OCI-LY7 (cell line): ENCODE results near the gene PIP5K1A. TPM values are rescaled to one million over a fixed set of nuclear protein-coding genes. Genes with fewer than 3 reads are reported as not detected.

ENCODE experiments used
- BruUV-seq: library from RNA; stranded (reverse); fragments of 400-500 nt; replicated peaks from 2 replicates; lab custom pipeline; 2021; lab: Mats Ljungman, UMichigan
- CTCF ChIA-PET: fragments of 300-600 bp; sonication (Branson Sonifier 250); formaldehyde crosslinking; loops from one replicate; lab custom pipeline; 2022; ENCODE audit warnings: antibody characterized with exemption; ENCODE audit not compliant: unreplicated experiment; lab: Charles Lee
- POLR2A ChIA-PET: fragments of 300-600 bp; sonication (Branson Sonifier 250); formaldehyde crosslinking; loops from one replicate; lab custom pipeline; 2022; ENCODE audit warnings: antibody characterized with exemption; lab: Charles Lee
- DNase-seq: peaks from one replicate; pipeline ENCODE4 v3.0.0-alpha.2; 2015; ENCODE audit warnings: low spot score
- H2AFZ ChIP-seq: fragments of 200-600 bp; sonication (generic), shearing (Covaris generic); 2 replicates; pipeline ENCODE4 v1.6.1; 2014; ENCODE audit warnings: mild to moderate bottlenecking, antibody characterized with exemption, low read length, moderate library complexity
- H3K27ac ChIP-seq: fragments of 200-600 bp; sonication (generic); 2 replicates; pipeline ENCODE4 v1.5.1; 2014; ENCODE audit warnings: mixed run types, low read depth, mild to moderate bottlenecking, moderate library complexity, low read length, inconsistent platforms; ENCODE audit not compliant: poor library complexity, severe bottlenecking
- H3K36me3 ChIP-seq: fragments of 200-600 bp; sonication (generic); 2 replicates; pipeline ENCODE4 v1.6.1; 2014; ENCODE audit warnings: mild to moderate bottlenecking, antibody characterized with exemption, low read length, moderate library complexity, mixed read lengths; ENCODE audit not compliant: insufficient read depth
- H3K4me1 ChIP-seq: fragments of 200-600 bp; sonication (generic); 2 replicates; pipeline ENCODE4 v1.5.1; 2014; ENCODE audit warnings: mild to moderate bottlenecking, low read length; ENCODE audit not compliant: insufficient read depth, poor library complexity, severe bottlenecking
- H3K4me2 ChIP-seq: fragments of 200-600 bp; sonication (generic); 2 replicates; pipeline ENCODE4 v1.6.1; 2014; ENCODE audit warnings: mild to moderate bottlenecking, low read length
- H3K4me3 ChIP-seq: fragments of 200-600 bp; sonication (generic); 2 replicates; pipeline ENCODE4 v1.5.1; 2014; ENCODE audit warnings: mild to moderate bottlenecking, low read depth, low read length; ENCODE audit not compliant: poor library complexity, severe bottlenecking
- H3K79me2 ChIP-seq: fragments of 200-600 bp; sonication (generic); 2 replicates; pipeline ENCODE4 v1.6.1; 2016; ENCODE audit warnings: low read depth, mild to moderate bottlenecking, low read length, moderate library complexity, mixed read lengths; ENCODE audit not compliant: insufficient read depth
- H3K9me2 ChIP-seq: fragments of 200-600 bp; sonication (generic); 2 replicates; pipeline ENCODE4 v1.6.1; 2016; ENCODE audit warnings: mild to moderate bottlenecking, low read length, mixed read lengths; ENCODE audit not compliant: insufficient read depth
- H3K9me3 ChIP-seq: fragments of 200-600 bp; sonication (generic); 2 replicates; pipeline ENCODE4 v1.6.1; 2014; ENCODE audit warnings: mild to moderate bottlenecking, mixed run types, low read length, mixed read lengths
- H4K20me1 ChIP-seq: fragments of 200-600 bp; sonication (generic); 2 replicates; pipeline ENCODE4 v1.6.1; 2014; ENCODE audit warnings: mild to moderate bottlenecking, antibody characterized with exemption, low read length, moderate library complexity, mixed read lengths; ENCODE audit not compliant: insufficient read depth
- CTCF ChIP-seq: fragments of 200-600 bp; sonication (generic); conservative IDR thresholded peaks from 2 replicates; pipeline ENCODE4 v1.5.1; 2014; ENCODE audit warnings: mild to moderate bottlenecking, antibody characterized with exemption, low read length, moderate library complexity, mixed read lengths
- EZH2phosphoT487 ChIP-seq: fragments of 200-600 bp; sonication (generic); IDR thresholded peaks from 2 replicates; pipeline ENCODE4 v1.6.1; 2018; ENCODE audit warnings: low read depth, borderline replicate concordance, mild to moderate bottlenecking, mixed run types, antibody characterized with exemption, low read length, moderate library complexity, mixed read lengths
- intact Hi-C: fragments of 100-400 bp; cut with micrococcal nuclease; formaldehyde crosslinking; loops from one replicate; pipeline ENCODE4 v1.10.0; 2022; ENCODE audit not compliant: unreplicated experiment
- total RNA-seq, 2 experiments: library from RNA; depleted of rRNA in 1 of 2; stranded (reverse); fragments of >200 nt in 1 of 2; shearing (Covaris generic) in 1 of 2; gene quantifications; 2 replicates each; pipeline ENCODE4 v1.2.3, GENCODE V29; 2014 to 2022

Gene PIP5K1A
- total RNA-seq, 2 experiments from 2014 or later, result 50.5 to 85.3 TPM

GRCh38 chr1:151159373-151159772 lies 39.0 kb upstream of the PIP5K1A start:
- H2AFZ ChIP-seq, result no peak overlapping the region
- peaks cover 16% of the 10 kb centered on the region; the same call in 1 of the 2 replicates for H3K36me3 ChIP-seq
- H3K4me3 ChIP-seq, result no peak overlapping the region
- POLR2A ChIA-PET, result interaction anchor here (0.9 kb wide), 1 partner anchor 18 kb away, joined by 3 read pairs; no protein-coding TSS in a partner anchor
- no peaks in the 10 kb centered on the region for H4K20me1 ChIP-seq
- no peak for DNase-seq
- no peaks in the 10 kb centered on the region for H3K9me3 ChIP-seq
- intact Hi-C loops, result no loop called here
- no peak overlapping the region for H3K27ac ChIP-seq
- peak overlapping the region; percentile 40 for H3K4me2 ChIP-seq
- peaks cover 41% of the 10 kb centered on the region for H3K4me1 ChIP-seq
- H3K79me2 ChIP-seq, result peaks cover 9% of the 10 kb centered on the region; the same call in 1 of the 2 replicates
- TF ChIP-seq EZH2phosphoT487, result no peak
- no peak for TF ChIP-seq CTCF
- CTCF ChIA-PET, result no interaction called here
- BruUV-seq, result no TSS peak
- H3K9me2 ChIP-seq, result no peaks in the 10 kb centered on the region

GRCh38 chr1:151164732-151165280 lies 33.5 kb upstream of the PIP5K1A start:
- 0 out of 2 replicates have a peak overlapping the region, but pooled peaks have one; percentile 87 for H2AFZ ChIP-seq
- H4K20me1 ChIP-seq, result no peaks in the 10 kb centered on the region
- peaks cover 13% of the 10 kb centered on the region; the same call in 1 of the 2 replicates for H3K79me2 ChIP-seq
- H3K27ac ChIP-seq, result no peak overlapping the region
- TF ChIP-seq EZH2phosphoT487 (no peak), CTCF (no peak)
- H3K4me3 ChIP-seq, result peak overlapping the region; percentile 90
- no peaks in the 10 kb centered on the region for H3K9me3 ChIP-seq
- ChIA-PET POLR2A (no interaction called here), CTCF (no interaction called here)
- H3K9me2 ChIP-seq, result no peaks in the 10 kb centered on the region
- peak overlapping the region; percentile 74 for H3K4me2 ChIP-seq
- H3K4me1 ChIP-seq, result peaks cover 24% of the 10 kb centered on the region
- H3K36me3 ChIP-seq, result peaks cover 24% of the 10 kb centered on the region
- intact Hi-C loops, result no loop called here
- no peak for DNase-seq
- BruUV-seq, result TSS peak; percentile 49

- no TSS peak for BruUV-seq
- POLR2A ChIA-PET, result no interaction called here
- H3K4me1 ChIP-seq, result peaks cover 24% of the 10 kb centered on the region
These were observed 33.0 kb upstream of the PIP5K1A start for GRCh38 chr1:151165281-151165737.

More at GRCh38 chr1:151165281-151165737, 33.0 kb upstream of the PIP5K1A start:
- H4K20me1 ChIP-seq, result no peaks in the 10 kb centered on the region
- intact Hi-C loops, result no loop called here
- TF ChIP-seq EZH2phosphoT487 (no peak), CTCF (no peak)
- no peak overlapping the region for H3K27ac ChIP-seq
- CTCF ChIA-PET, result no interaction called here
- peaks cover 13% of the 10 kb centered on the region; the same call in 1 of the 2 replicates for H3K79me2 ChIP-seq
- peaks cover 29% of the 10 kb centered on the region for H3K36me3 ChIP-seq
- H3K9me3 ChIP-seq, result no peaks in the 10 kb centered on the region
- H3K4me3 ChIP-seq, result peak overlapping the region; percentile 90
- DNase-seq, result no peak
- H3K4me2 ChIP-seq, result peak overlapping the region; percentile 74
- peak overlapping the region; percentile 87 for H2AFZ ChIP-seq
- no peaks in the 10 kb centered on the region for H3K9me2 ChIP-seq
